GM18867 (cell line): ENCODE measurements around the gene POMP.
"Not testable (repeated sequence)": the region's sequence is repeated elsewhere in the genome, so short reads cannot be mapped to it uniquely, and the experiment has no call there.

Experiments used
- ATAC-seq: cut with Tn5 transposase; IDR thresholded peaks from one replicate; pipeline ENCODE4 v1.9.1; 2021; ENCODE audit warnings: mild to moderate bottlenecking, moderate library complexity; ENCODE audit not compliant: unreplicated experiment

The POMP gene

GRCh38 chr13:28693605-28694491, 34.9 kb downstream of the POMP start:
- ATAC-seq = not testable (repeated sequence)

- ATAC-seq = no peak
Measured at GRCh38 chr13:28697441-28697840, 38.5 kb downstream of the POMP start.

- ATAC-seq = no peak
Measured at GRCh38 chr13:28699246-28699645, 40.3 kb downstream of the POMP start.

- no peak for ATAC-seq
Measured at GRCh38 chr13:28704282-28704681, 45.4 kb downstream of the POMP start.

GRCh38 chr13:28704919-28705318, 46.0 kb downstream of the POMP start:
- ATAC-seq = no peak

- ATAC-seq = no peak
Measured at GRCh38 chr13:28705461-28706083, 46.6 kb downstream of the POMP start.

- peak; percentile 98 for ATAC-seq
Measured at GRCh38 chr13:28707629-28708427, 48.9 kb downstream of the POMP start.

- ATAC-seq = no peak
Measured at GRCh38 chr13:28710161-28710560, 51.2 kb downstream of the POMP start.

- ATAC-seq = no peak
Measured at GRCh38 chr13:28714651-28715050, 55.7 kb downstream of the POMP start.

GRCh38 chr13:28716511-28716910, 57.6 kb downstream of the POMP start:
- no peak for ATAC-seq

- ATAC-seq = no peak
Measured at GRCh38 chr13:28717170-28717569, 58.2 kb downstream of the POMP start.

- ATAC-seq = no peak
Measured at GRCh38 chr13:28718196-28718542, 59.2 kb downstream of the POMP start.

GRCh38 chr13:28718543-28719226, 59.8 kb downstream of the POMP start, which contains the start of gene SLC46A3:
Gene SLC46A3 (minus strand): TSS chr13:28718970. CDS start chr13:28717998, 972 bp downstream.
- peak; percentile 99 for ATAC-seq

GRCh38 chr13:28719227-28720055, 60.5 kb downstream of the POMP start:
- ATAC-seq = no peak

GRCh38 chr13:28723806-28724205, 64.9 kb downstream of the POMP start:
- ATAC-seq = no peak

- ATAC-seq = no peak
Measured at GRCh38 chr13:28725046-28725610, 66.2 kb downstream of the POMP start.
